Stimulated activated CD8-positive, alpha-beta memory T cell treated with anti-CD3 and anti-CD28 coated beads, Interleukin-4, amount 100 ng/mL, for 48 hours (primary cell): Measurements from ENCODE around the gene UMODL1.

Experiments
- DNase-seq: peaks from one replicate; pipeline ENCODE4 v3.0.0-alpha.2; 2020

Gene UMODL1

GRCh38 chr21:42071146-42071737 lies at the start of gene UMODL1:
Gene UMODL1, plus strand, starts transcription at chr21:42071317. Its CDS starts 0 bp downstream, at chr21:42071317.
- no peak for DNase-seq

- no peak for DNase-seq
Measured at GRCh38 chr21:42021371-42022090, 49.6 kb upstream of the UMODL1 start.

GRCh38 chr21:42022091-42022430 lies 49.1 kb upstream of the UMODL1 start:
- DNase-seq: no peak

- DNase-seq: no peak
Measured at GRCh38 chr21:42022906-42023305, 48.2 kb upstream of the UMODL1 start.

GRCh38 chr21:42025376-42026081 lies 45.6 kb upstream of the UMODL1 start:
- DNase-seq: no peak

- DNase-seq: no peak
Measured at GRCh38 chr21:42026082-42026435, 45.1 kb upstream of the UMODL1 start.

GRCh38 chr21:42027085-42027821 lies 43.9 kb upstream of the UMODL1 start:
- DNase-seq: no peak

GRCh38 chr21:42027822-42028765 lies 43.0 kb upstream of the UMODL1 start:
- DNase-seq: no peak

GRCh38 chr21:42028766-42029425 lies 42.2 kb upstream of the UMODL1 start:
- no peak for DNase-seq

GRCh38 chr21:42030311-42030710 lies 40.8 kb upstream of the UMODL1 start:
- DNase-seq: no peak

- no peak for DNase-seq
Measured at GRCh38 chr21:42031241-42031640, 39.9 kb upstream of the UMODL1 start.

GRCh38 chr21:42031816-42032215 lies 39.3 kb upstream of the UMODL1 start:
- DNase-seq: no peak

GRCh38 chr21:42032266-42032665 lies 38.9 kb upstream of the UMODL1 start:
- no peak for DNase-seq

- DNase-seq: no peak
Measured at GRCh38 chr21:42032968-42033367, 38.1 kb upstream of the UMODL1 start.

GRCh38 chr21:42036313-42036712 lies 34.8 kb upstream of the UMODL1 start:
- DNase-seq: no peak

GRCh38 chr21:42037516-42037915 lies 33.6 kb upstream of the UMODL1 start:
- DNase-seq: no peak

GRCh38 chr21:42037943-42038342 lies 33.2 kb upstream of the UMODL1 start:
- no peak for DNase-seq

GRCh38 chr21:42038393-42038792 lies 32.7 kb upstream of the UMODL1 start:
- DNase-seq: no peak

GRCh38 chr21:42038826-42039425 lies 32.2 kb upstream of the UMODL1 start:
- no peak for DNase-seq

- no peak for DNase-seq
Measured at GRCh38 chr21:42039470-42039901, 31.6 kb upstream of the UMODL1 start.

GRCh38 chr21:42039911-42040351 lies 31.2 kb upstream of the UMODL1 start:
- no peak for DNase-seq
